Suppressor macrophage treated with lipopolysaccharide for 1 hour (primary cell): ENCODE measurements around the gene USP37.
A peak's percentile ranks its signal among the peaks of the same experiment; 100 is the strongest.

Experiments used
- DNase-seq, 3 donors: peaks; one replicate each; pipeline ENCODE4 v3.0.0-alpha.2; 2020 to 2022

The USP37 gene

GRCh38 chr2:218401890-218402289, 166.3 kb downstream of the USP37 start:
- peak in 1 of 3 donors; percentile 38 for DNase-seq

GRCh38 chr2:218400930-218401881, 166.9 kb downstream of the USP37 start:
- peak in 1 of 3 donors; percentile 5 for DNase-seq
